Hepatic stellate cell (primary cell): ENCODE results near the gene TADA2A.
"Not testable (repeated sequence)": the region's sequence is repeated elsewhere in the genome, so short reads cannot be mapped to it uniquely, and the experiment has no call there.

Experiments used
- DNase-seq: peaks from one replicate; pipeline ENCODE4 v3.0.0; 2011; ENCODE audit warnings: low spot score

The TADA2A gene

DNA sequence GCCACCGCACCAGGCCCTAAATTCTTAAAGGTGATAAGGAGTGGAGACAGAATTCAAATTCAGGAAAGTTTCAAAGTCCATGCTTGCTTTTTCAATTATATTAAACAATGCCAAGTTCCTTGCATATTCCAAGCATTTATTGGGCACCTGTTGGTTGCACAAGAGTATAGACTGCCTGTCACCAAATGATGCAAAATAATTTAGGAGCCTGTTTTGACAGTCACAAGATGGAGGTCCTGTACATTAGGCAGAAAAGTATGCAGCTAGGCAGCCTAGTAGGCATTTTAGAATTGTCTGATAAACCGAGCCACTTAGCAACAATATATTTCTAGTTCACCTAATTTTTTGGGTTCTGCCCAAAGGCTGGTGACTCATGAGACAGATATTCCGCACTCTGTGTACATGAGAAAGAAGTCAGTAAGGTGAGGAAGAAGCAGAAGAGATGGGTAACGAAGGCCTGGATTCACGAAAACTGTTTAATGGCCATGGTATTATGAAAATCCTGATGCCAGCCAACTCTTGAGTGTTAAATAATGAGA lies 7.4 kb upstream of the TADA2A start:
- no peak for DNase-seq

DNA sequence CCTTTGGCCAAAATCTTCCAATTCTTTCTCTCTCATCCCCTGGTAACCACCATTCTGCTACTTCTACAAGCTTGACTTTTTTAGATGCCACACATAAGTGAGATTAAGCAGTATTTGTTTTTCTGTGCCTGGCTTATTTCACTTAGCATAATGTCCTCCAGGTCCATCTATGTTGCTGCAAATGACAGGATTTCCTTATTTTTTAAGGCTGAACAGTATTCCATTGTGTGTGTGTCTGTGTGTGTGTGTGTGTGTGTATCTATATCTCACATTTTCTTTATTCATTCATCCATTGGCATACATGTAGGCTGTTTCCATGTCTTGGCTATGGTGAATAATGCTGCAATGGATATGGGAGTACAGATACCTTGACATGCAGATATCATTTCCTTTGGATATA lies 6.2 kb upstream of the TADA2A start:
- DNase-seq: no peak

DNA sequence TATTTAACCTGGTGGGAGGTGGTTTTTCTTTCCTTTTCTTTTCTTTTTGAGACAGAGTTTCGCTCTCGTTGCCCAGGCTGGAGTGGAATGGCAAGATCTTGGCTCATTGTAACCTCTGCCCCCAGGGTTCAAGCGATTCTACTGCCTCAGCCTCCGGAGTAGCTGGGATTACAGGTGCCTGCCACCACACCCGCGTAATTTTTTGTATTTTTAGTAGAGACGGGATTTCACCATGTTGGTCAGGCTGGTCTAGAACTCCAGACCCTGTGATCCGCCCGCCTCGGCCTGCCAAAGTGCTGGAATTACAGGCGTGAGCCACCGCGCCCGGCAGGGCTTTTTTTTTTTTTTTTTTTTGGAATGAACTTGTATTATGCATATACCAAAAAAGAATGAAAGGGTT lies 1.2 kb upstream of the TADA2A start:
- DNase-seq: not testable (repeated sequence)

DNA sequence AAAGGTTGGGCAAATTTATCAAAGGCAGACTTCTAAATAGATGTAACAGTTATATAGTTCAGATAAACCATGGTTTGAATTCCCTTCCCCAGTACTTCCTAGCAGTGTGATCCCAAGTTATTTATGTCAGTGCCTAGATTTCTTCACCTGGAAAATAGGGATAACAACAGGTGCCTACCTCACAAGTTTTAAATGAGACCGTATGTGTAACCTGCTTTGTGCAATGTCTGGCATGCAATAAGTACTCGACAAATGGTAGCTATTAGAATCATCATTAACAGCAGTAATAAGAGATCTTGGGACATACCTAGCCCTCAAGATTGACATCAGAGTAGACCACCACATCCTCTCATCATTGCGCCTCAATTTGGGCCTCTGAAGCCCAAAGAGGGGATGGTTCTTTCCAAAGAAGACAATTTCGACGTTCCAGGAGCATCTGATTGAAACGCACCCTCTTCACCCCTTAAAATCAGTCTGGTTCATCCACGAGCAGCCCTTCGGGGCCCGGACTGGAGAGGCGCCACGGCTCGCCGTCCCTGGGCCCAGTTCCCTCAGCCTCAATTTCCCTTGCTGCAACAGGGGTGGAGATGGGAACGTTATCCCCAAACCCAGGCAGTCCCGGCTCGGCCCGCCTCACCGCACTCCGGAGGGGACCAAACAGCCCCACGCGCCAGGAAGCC lies 591 bp upstream of the TADA2A start:
- no peak for DNase-seq

DNA sequence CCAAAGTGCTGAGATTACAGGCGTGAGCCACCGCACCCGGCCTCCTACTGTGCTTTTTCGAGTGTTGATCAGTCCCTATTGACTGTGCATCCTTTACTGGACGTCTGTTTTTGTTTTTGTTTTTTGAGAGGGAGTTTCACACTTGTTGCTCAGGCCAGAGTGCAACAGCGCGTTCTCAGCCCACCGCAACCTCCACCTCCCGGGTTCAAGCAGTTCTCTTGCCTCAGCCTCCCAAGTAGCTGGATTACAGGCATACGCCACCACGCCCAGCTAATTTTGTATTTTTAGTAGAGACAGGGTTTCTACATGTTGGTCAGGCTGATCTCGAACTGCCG lies 1.4 kb downstream of the TADA2A start:
- DNase-seq: not testable (repeated sequence)

DNA sequence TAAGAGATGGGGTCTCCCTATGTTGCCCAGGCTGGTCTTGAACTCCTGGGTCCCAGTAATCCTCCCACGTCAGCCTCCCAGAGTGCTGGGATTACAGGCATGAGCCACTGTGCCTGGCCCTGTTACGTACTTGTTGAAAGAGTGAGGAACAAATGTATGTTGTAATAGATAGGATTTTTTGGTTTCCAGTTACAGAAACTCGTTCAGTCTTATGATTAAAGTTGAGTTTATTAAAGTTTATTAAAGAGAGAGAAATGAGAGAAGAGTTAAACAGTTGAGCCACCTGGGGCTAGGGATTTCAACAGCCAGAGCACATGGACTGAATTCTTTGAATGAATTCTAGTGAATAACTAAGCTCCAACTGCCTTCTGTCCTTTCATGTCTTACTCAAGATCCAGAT lies 3.7 kb downstream of the TADA2A start:
- DNase-seq: no peak

DNA sequence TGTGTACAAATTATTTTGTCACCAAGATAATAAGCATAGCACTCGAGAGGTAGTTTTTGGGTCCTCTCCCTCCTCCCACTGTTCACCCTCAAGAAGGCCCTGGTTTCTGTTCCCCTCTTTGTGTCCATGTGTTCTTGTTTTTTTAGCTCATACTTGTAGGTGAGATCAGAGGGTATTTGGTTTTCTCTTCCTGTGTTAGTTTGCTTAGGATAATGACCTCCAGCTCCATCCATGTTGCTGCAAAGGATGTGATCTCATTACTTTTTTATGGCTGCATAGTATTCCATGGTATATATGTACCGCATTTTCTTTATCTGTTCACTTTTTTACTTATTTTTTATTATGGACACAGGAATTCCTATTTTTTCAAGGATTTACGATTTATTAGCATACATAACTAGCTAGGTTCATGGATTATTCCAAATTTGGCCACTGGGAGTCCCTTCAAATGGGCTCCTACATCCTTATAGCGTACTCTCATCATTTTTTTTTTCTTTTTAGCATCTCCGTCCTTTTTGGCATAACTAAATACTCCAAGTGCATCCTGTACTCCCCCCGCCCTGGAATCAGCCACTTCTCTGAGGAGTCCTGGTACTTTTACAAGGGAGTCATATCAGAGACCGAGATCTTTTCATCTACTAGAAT lies 7.3 kb downstream of the TADA2A start:
- no peak for DNase-seq

DNA sequence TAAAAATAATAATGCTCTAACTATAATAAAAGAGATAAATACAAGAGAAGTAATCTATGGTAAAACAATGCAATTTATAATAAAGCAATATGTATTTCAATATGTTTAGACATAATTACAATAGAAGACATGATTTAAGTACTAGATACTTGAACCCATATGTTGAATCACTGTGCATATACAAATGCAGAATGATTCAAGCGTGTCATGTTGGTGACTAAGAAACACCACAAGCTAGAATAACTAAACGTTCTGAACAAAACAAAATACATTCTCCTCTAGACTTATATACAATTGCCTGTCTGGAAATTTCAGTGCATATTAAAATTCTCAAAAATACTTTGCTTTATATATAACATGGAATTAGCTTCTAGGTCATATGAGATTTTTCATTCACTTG lies 11.2 kb downstream of the TADA2A start:
- no peak for DNase-seq

DNA sequence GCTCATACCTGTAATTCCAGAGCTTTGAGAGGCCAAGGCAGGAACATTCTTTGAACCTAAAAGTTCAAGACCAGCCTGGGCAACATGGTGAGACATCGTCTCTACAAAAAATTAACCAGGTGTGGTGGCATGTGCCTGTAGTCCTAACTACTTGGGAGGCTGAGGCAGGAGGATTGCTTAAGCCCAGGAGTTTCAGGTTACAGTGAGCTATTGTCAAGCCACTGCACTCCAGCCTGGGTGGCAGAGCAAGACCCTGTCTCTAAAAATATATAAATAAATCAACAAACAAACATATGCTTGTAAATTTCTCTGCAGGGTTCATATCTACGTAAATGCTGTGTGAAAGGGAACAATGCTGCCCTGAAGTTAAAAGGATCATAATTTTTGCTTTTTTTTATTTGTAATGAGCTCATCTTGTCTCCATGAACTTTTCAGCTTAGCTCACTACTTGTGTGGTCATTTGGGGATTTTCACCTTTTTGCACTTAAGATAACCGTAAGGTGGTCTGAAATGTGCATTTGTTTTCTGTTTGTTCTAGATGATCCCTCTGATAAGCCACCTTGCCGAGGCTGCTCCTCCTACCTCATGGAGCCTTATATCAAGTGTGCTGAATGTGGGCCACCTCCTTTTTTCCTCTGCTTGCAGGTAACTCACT lies 16.4 kb downstream of the TADA2A start:
- DNase-seq: no peak

DNA sequence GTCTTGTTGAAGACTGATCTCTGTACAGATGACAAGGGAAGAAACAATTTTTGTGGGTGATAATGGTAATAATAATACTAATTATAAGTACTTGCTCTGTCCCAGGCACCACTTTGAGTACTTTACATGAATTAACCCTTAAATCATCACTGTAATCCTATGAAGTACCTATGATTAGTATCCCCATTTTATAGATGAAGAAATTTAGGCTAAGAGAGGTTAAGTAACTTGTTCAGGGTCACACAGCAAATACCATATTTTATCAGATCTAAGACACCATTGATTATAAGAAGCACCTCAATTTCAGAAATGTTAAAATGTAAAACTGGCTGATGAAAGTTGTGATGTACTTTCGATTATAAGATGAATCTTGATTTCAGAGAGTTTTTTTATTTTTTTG lies 18.6 kb downstream of the TADA2A start:
- no peak for DNase-seq

DNA sequence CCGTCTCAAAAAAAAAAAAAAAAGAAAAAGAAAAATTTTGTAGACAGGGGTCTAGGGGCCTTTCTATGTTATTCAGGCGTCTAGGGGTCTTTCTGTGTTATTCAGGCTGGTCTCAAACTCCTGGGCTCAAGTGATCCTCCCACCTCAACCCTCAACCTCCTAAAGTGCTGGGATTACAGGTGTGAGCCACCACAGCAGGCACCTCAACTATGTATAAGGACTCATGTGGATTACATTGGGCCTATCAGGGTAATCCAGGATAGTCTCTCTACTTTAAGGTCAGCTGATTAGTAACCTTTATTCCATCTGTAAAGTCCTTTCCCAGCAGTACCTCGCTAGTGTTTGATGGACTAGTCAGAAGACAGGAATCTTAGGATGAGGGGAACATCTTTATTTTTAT lies 22.4 kb downstream of the TADA2A start:
- no peak for DNase-seq

DNA sequence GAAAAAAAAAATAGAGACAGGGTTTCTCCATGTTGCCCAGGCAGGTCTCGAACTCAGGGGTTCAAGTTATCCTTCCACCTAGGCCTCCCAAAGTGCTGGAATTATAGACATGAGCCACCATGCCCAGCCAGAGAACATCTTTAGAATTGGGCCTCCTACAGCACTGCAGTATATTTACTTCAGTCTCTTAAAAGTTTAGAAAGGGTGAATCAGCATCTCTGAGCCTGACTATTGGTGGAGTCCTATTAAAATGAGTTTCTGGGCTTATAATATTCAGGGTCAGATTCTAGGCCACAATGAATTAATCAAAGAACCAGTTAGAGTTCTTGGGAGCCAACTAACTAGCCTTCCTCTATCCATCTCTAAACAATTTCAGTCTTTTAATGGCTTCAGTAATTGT lies 22.8 kb downstream of the TADA2A start:
- no peak for DNase-seq

DNA sequence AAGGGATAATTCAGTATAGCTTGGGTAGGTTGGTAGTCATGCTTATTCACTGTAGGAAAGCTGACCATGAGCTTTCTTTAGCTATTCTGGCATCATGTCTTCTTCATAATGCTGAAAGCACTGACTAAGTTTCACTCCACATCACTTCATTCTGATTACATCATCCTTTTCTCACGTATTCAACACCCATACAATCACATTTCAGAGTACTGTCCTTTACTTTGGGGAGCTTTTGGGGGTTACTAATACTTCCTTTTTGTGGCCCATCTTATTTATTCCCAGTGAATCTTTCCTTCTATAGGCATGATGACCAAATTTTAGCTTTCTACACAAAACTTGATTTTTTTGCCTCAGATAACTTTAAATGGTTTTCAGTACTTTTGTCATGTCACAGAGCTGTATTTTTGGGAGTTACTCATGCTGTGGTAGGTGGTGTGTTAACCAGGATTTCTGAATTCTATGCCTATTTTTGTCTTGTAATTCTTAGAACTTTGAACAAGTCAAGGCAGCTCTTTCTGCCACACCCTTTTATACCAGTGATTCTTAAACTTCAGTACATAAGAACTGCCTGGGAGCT lies 23.5 kb downstream of the TADA2A start:
- DNase-seq: no peak

DNA sequence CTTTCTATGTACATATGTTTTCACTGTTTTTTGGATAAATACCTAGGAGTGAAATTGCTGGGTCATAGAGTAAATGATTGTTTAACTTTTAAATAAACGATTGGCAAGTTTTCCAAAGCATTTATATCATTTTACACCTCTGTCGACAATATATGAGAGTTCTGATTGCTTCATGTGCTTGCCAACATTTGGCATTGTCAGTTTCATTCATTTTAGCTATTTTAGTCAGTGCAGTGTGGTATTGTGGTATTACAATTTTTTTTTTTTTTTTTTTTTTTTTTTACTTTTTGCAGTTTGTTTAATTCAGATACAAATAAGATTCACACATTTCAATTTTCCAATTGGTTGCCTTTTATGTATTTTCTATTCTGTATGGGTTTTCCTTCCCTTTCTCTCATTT lies 26.0 kb downstream of the TADA2A start:
- DNase-seq: no peak

DNA sequence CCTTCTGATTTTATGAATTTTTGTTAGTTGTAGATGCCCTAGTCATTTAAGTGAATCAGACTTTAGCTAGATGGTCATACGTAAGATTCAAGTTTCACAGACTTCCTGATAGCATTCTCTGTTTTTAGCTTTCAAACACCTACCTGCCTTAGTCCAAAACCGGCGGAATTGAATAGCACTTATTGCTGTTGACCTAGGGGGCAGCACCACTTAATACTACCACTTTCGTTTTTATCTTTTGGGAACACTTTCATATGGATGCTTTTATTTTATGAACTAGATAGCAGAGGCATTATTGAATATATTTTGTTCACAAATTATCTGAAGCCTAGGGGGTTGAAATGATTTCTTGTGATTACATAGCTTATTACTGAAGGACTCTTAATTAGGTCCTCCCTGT lies 31.5 kb downstream of the TADA2A start:
- no peak for DNase-seq

DNA sequence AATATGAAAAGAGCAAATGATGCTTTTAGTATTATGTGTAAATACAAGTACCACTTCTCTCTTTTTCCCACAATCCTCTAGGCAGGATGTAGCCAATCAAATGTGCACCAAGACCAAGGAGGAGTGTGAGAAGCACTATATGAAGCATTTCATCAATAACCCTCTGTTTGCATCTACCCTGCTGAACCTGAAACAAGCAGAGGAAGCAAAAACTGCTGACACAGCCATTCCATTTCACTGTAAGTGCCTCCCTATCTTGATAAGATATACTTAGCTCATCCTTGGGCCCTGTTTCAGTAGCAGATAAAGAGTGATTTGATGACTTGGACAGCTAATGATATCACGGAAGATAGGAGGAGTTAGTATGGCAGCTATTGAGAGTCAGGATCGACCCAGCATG lies 33.7 kb downstream of the TADA2A start:
- no peak for DNase-seq

DNA sequence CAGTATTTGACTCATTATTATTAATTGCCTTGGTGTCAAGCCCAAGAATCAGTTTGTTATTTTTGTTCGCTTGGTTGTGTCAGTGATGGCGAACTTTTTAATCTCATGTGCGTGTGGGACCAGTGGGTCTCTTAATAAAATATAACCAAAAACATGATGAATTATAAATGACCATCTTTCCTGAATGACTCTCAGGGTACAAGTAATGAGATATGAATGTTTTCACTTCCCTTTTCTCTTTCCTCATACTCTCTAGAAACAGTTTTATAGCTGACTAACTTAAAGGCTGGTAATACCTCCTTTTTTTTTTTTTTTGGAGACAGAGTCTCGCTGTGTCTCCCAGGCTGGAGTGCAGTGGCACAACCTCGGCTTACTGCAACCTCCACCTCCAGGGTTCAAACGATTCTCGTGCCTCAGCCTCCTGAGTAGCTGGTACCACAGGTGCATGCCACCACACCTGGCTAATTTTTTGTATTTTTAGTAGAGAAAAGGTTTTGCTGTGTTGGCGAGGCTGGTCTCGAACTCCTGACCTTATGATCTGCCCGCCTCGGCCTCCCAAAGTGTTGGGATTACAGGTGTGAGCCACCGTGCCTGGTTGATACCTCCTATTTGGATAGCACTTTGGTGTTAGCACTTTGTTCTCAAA lies 34.8 kb downstream of the TADA2A start:
- peak; percentile 48 for DNase-seq

DNA sequence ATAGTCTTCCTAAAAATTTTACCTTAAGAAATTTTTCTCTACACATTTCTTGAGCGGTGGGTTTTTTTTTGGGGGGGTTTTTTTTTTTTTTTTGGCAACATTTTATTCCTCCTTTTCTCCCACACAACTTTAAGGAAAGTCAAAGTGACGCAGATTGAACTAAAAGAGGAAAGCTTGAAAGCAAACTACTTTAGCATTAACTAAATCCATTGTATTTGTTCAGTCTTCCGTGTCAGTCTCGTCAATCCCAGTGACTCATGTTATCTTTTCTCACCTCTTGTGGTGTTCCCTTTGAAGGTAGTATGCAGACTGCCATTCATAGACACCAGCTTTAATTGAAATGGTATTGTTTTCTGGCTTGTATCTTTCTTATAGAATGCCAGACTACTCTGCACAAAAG lies 39.3 kb downstream of the TADA2A start:
- DNase-seq: no peak

DNA sequence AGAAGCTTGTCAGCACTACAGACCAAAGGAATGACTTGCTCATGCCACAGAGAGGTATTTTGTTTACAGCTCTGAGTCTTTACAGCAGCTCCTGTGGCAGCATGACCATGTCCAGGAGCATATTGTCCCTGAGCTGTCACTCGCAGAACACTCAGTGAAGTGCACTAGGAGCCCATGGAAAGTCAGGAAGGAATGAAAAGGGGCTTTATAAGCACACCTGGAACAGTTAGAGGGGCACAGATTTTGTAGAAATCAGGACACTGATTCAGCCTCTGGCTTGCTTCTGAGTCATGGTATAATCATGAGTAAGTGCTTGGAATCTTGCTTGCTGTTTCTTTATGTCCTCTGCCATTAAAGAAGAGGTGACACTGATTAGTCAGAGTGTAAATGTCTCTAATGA lies 41.0 kb downstream of the TADA2A start:
- no peak for DNase-seq

DNA sequence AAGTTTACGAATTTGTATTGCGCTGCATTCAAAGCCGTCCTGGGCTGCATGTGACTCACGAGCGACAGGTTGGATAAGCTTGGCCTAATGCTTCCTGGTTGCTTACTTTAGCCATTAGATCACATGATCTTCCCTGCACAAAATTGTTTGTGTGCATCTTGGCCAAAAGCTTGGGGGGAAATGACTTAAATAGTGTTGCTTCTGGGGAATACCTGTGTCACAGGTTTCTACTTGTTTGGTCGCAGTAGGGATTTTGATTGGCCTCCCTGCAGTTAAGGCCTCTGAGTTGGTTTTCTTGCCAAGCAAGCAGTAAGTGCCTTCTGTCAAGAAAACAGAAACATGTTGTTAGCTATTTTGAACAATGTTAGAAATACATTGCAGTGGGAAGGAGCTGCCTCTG lies 43.4 kb downstream of the TADA2A start:
- DNase-seq: no peak

DNA sequence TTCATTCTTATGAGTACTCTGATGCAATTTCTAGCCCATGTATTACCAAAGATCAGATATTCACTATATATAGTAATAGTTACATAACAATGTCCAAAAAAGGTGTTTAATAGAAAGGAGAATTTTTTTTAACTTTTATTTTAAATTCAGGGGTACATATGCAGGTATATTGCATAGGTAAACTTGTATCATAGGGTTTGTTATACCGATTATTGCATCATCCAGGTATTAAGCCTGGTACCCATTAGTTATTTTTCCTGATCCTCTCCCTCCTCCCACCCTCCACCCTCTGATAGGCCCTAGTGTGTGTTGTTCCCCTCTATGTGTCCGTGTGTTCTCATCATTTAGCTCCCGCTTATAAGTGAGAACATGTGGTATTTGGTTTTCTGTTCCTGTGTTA lies 51.1 kb downstream of the TADA2A start:
- not testable (repeated sequence) for DNase-seq

DNA sequence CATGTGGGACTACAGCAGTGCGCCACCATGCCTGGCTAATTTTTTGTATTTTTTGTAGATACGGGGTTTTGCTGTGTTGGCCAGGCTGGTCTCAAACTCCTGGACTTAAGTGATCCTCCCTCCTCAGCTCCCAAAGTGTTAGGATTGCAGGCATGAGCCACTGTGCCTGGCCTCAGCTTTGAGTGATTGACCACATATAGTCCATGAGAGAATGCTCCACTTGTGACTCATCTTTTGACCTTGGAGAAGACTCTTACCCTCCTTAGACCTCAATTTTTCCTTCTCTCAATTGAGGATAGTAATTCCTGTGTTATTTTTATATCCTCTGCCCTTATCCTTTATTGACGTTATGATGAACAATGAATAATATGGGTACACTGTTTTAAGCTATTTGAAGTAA lies 52.1 kb downstream of the TADA2A start:
- no peak for DNase-seq

DNA sequence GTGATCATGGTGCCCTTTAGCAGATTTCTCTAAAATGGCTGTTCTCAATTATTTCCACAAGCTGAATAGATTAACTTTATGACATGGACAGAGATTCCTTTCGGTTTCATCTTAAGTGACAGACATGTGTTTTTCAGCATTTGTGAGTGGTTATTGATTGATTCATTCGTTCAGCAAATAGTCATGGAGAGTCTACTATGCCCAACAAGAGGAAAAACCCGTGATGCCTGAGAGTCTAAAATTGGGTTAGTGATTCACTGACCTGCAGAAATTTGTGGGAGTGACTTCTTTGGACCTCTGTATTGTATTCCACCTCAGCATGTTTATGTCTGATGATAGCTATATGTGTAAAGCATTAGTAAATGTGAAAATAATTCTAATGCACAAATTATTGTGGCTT lies 55.0 kb downstream of the TADA2A start:
- no peak for DNase-seq
